Gastrocnemius medialis (tissue), 4 donors: Measurements from ENCODE around the gene SLC25A52.

Source experiments
- POLR2A ChIP-seq, 2 donors: fragments of 450-650 bp; IDR thresholded peaks; one replicate each; pipeline ENCODE4 v1.6.1; 2017; ENCODE audit warnings: antibody characterized with exemption in 2 of 2, mild to moderate bottlenecking in 2 of 2, moderate library complexity in 2 of 2
- TF ChIP-seq, protein P1 (sequence below), 5 experiments: fragments of 450-650 bp in 3 of 5; fragments of 200-600 bp in 2 of 5; sonication (generic) in 2 of 5; IDR thresholded peaks in 4 of 5; conservative IDR thresholded peaks in 1 of 5; 1 replicate in 4 of 5; 2 replicates in 1 of 5; pipeline ENCODE4 v1.5.1; 2016 to 2019; ENCODE audit warnings: antibody characterized with exemption in 5 of 5, mild to moderate bottlenecking in 3 of 5, moderate library complexity in 3 of 5

DNA sequence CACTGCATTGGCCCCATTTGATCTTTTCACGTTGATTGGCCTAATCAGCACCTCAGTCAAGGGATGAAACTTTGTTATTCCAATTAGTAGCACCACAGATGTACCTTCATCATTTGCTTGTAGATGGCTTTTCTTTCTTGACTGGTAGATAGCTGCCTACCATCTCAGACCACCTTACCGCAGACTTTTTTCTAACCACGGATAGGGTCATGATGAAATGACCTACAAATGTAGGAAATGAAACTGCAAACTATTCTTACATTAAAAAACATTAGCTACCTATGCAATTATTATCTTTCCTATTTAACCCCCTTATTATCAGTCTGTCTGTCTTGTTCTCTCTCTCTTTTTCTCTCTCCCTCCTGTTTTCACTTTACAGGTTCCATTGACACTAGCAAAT is 22.4 kb upstream of the SLC25A52 start:
- TF ChIP-seq, protein P1, sequence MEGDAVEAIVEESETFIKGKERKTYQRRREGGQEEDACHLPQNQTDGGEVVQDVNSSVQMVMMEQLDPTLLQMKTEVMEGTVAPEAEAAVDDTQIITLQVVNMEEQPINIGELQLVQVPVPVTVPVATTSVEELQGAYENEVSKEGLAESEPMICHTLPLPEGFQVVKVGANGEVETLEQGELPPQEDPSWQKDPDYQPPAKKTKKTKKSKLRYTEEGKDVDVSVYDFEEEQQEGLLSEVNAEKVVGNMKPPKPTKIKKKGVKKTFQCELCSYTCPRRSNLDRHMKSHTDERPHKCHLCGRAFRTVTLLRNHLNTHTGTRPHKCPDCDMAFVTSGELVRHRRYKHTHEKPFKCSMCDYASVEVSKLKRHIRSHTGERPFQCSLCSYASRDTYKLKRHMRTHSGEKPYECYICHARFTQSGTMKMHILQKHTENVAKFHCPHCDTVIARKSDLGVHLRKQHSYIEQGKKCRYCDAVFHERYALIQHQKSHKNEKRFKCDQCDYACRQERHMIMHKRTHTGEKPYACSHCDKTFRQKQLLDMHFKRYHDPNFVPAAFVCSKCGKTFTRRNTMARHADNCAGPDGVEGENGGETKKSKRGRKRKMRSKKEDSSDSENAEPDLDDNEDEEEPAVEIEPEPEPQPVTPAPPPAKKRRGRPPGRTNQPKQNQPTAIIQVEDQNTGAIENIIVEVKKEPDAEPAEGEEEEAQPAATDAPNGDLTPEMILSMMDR (IDR thresholded peaks at IDR 0.05 in 4 of 5, conservative IDR thresholded peaks at IDR 0.05 in 1 of 5): no peak
- no peak for TF ChIP-seq POLR2A (IDR thresholded peaks at IDR 0.05)
